IPS-NIHi7 (cell line): ENCODE data around the gene PRRT3.

Source experiments
- DNase-seq: peaks from one replicate; pipeline ENCODE4 v3.0.0; 2012; ENCODE audit warnings: mixed read lengths; ENCODE audit errors: extremely low spot score

Gene PRRT3

GRCh38 chr3:9951962-9952805 lies at the start of gene PRRT3:
Gene PRRT3, minus strand, starts transcription at chr3:9952408. Its CDS starts 2,293 bp downstream, at chr3:9950115.
- peak; percentile 70 for DNase-seq

DNA sequence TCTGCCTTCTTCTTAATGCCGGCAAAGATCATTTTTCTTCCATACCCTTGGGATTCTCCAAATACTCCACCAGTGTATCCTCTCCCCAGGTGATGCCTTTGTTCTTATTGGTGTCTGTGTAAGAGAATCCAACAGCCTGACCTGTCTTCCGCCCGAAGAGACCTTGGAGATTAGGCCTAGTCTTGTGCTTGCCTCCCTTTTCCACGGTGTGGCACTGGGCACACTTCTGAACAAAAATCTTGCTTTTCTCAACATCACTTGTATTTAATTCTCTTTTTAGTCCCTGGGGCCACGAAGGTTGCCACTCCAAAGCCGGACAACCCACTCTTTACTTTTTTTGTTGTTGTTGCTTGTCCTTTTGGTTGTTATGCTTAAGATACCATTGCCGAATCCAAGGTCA lies 48.5 kb upstream of the PRRT3 start:
- no peak for DNase-seq

GRCh38 chr3:9994086-9994844 lies 42.1 kb upstream of the PRRT3 start:
- no peak for DNase-seq

DNA sequence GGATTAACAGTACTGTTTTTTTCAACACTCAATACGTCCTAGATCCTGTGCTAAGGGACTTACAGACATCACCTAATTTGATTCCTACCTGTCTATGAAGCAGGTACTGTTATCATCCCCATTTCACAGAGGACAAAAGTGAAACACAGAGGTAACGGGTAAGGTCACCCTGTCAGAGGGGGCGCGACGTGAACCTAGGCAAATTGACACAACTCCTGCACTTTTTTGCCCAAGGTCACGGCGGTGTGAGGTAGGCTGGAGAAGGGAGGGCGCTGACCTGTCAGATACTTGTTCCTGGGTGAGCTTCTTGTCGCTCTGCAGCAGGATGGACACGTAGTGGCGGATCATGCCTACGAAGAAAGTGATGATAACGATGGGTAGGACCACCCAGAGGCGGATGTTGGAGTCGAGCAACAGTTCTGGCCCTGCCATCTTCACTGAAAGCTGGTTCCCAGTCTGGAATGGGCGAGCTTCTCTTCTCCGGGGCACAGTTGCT lies 34.1 kb upstream of the PRRT3 start:
- no peak for DNase-seq

DNA sequence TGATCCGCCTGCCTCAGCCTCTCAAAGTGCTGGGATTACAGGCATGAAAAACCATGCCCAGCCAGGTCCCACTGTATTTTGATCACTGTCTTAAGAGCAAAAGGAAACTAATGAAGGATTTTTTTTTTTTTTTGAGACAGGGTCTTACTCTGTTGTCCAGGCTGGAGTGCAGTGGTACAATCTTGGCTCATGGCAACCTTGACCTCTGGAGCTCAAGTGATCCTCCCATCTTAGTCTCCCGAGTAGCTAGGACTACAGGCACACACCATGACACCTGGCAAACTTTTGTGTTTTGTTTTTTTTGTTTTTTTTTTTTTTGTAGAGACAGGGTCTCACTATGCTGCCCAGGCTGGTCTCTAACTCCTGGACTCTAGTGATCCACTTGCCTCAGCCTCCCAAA lies 28.0 kb upstream of the PRRT3 start:
- DNase-seq = no peak

- no peak for DNase-seq
Measured at GRCh38 chr3:9978710-9979305, 26.6 kb upstream of the PRRT3 start.

DNA sequence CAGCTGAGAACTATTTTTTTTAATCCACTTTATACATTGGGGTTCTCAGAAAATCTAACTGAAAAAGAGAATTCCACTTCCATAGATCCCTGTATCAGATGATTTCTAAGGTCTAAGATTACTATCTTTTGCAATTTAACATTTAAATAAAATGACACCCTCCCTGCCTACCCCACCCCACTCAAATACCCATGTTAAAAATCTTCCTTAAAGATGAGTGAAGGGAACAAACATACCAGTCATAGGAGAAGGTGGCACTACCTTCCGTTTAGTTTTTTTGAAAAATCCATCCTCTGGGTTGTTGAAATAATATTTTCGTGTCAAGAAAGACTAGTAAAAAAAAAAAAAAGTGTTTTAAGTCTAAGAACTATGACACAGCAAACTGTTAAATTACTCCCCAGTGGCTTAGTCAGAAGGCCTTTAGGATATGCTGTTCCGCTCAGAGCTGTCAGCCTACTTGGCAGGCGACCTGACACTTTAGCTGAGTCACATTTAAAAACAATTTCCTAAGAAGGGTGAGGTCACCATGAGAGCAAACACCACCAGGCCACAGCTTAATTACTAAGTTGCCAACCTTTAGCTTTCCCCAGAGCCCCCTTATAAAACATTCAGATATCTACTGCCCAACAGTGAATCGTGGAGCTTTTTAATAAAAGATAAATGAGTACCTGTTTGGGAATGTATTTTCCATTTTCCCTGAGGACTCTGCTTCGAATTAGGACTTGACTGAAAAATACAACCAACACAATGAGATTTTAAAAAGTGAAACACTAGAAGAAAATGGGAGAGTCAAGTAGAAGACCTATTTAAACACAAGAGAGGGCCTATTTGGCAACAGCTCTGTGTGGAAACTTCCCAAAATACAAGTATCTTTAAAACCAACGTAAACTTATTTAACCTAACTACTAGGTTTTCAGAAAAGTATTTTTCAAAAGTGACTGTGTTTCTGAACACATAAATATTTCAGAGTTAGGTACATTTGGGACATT lies 24.8 kb upstream of the PRRT3 start:
- peak; percentile 22 for DNase-seq

GRCh38 chr3:9970020-9970652 lies 17.9 kb upstream of the PRRT3 start:
- DNase-seq = no peak

DNA sequence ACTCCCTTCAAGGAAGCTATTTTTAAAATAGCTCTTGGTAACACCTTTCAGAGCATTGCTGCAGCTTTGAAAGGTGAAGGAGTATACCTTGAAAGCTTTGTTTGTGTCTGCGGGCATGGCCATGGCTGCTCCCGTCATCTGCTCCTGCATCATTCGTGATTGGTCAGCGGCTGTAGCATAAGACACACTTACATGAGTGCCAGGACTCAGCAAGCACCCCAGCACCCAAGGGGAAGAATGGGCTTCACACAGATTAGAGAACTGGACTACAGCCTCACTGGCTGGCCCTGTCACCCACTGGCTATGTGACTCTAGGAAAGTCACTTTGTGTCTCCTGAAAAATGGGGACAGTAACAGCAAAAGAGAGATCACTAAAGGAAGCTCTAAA lies 17.4 kb upstream of the PRRT3 start:
- DNase-seq = no peak

GRCh38 chr3:9966841-9967240 lies 14.6 kb upstream of the PRRT3 start:
- DNase-seq = no peak

DNA sequence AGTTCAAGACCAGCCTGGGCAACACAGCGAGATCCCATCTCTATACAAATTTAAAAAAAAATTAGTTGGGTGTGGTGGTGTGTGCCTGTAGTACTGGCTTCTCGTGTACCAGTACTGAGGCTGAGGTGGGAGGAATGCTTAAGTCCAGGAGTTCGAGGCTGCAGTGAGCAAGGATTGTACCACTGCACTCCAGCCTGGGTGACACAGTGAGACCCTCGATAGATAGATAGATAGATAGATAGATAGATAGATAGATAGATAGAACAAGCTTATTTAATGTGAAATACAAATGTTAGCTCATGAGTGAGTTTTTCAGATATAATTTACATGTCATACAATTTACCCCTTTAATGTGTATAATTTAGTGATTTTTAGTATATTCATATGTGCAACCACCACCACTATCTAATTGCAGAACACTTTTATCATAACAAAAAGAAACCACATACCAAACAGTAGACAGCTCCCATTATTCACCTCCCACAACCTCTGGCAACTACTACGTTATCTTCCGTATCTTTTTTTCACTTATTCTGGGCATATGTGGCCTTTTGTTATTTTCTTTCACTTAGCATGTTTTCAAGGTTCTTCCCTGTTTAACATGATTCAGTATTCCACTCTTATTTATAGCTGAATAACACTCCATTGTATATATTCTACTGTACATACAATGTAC lies 13.1 kb upstream of the PRRT3 start:
- no peak for DNase-seq

DNA sequence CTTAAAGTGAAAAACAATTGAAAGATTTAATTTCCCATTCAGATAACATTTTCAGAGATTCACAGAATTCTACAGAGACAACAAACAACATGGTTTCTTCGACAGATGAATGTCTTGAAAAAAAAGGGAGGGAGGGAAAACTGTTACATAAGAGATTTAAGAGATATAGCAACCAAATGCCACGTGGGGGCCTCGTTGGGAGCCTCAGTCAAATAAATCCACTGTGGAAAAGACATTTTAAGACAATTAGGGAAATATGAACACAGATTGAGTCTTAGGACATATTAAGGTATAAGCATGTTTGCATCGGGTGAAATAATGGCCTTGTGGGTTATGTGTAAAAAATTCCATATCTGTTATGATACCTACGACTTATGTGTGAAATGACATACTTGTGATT lies 5.0 kb upstream of the PRRT3 start:
- DNase-seq = no peak

DNA sequence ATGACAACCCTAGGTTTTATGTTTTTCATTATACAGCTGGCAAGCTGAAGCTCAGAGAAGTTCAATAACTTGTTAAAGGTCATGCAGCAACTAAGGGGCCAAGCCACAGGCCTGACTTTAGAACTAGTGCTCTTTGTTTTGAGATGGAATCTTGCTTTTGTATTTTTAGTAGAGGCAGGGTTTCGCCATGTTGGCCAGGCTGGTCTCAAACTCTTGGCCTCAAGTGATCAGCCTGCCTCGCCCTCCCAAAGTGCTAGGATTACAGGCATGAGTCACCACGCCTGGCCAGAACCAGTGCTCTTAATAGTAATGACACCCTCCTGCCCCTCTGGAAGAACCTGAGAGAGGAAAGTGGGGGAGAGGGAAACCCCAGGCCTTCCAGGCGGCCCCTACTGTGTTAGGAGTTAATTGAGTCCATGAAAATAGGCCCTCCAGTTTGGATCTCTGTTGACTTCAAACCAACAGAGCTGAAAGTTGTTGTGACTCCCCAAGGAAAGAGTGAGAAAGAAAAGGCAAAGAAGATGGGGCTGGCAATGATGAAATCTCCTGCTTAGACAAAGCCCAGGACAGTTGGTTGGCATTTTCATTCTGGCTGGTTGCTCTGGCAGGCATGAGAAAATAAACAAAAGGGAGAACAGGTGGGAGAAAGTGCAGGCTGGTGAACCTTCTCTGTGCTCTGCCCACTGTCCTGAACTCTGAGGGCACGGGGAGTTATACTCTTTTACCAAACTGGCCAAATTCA lies 3.6 kb upstream of the PRRT3 start:
- DNase-seq = no peak

GRCh38 chr3:9955067-9955502 lies 2.9 kb upstream of the PRRT3 start:
- DNase-seq = peak; percentile 68

DNA sequence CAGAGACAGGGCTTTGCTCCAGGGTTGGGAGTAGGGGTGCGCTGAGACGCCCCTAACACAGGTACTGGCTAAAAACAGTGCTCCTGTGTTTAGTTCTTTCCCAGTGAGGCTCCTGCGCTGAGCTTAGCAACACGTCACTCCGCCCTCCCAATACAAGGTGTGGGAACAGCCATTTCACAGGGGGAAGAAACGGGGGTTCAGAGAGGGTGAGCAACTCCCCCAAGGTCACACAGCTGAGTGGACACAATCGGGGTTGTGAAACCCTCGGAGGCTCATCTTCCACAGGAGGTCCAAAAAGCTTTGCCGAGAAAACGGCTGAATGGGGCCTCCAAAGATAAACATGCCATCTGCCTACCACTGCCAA lies 628 bp downstream of the PRRT3 start:
- no peak for DNase-seq

DNA sequence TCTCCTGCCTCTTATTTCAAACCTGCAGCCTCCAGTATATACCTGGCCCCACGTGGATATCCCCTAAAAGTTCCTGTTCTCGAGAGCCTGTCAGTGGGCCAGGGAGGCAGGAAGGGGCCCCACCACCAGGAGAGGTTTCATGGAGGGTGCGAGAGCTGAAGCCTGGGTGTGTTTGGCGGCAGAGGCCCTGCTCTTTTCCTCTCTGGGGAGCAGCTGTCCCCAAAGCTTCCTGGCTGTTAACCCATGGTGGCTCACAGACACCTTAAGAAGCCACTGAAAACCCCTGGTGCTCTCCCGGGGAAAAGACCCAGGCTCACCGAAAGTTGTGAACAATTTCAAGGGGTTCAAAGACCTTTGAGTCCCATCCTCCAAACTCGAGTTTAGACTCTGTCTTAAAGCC lies 1.1 kb downstream of the PRRT3 start:
- DNase-seq = no peak

DNA sequence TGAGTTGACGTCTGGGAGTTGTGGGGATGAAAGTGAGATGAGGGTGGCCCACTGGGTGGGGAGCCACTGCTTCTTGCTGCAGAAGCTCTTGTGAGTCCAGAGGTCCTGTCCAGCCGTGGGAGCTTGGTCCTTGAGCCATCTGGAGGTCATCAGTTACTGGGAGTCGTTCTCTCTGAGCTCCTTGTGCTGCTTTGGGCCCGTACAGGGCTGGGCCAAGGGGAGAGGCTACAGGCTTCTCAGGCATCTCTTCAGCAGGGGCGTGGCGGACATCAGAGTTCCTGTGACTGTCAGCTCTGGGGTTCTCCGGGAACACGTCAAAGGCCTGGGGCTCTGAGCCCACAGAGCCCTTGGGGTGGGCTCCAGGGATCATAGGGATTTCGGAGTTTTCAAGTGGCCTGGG lies 2.6 kb downstream of the PRRT3 start:
- DNase-seq = no peak

DNA sequence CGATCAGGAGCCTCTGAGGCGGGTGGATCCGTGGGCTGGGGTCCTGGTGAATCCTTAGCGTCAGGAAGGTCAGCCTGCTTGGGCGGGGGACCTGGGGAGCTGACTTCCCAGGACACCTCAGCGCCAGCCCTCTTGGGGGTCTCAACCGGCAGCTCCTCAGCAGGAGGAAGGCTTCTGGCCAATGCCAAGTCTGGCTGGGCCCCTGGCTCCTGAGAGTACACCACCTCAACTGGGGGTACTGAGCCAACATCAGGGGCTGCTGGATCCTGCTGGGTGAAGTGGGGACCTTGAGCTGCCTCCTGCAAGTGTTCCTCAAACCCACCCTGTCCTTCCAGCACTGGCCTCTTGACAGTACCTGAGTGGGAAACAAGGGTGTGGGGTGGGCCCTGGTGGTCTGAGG lies 3.1 kb downstream of the PRRT3 start:
- DNase-seq = no peak

DNA sequence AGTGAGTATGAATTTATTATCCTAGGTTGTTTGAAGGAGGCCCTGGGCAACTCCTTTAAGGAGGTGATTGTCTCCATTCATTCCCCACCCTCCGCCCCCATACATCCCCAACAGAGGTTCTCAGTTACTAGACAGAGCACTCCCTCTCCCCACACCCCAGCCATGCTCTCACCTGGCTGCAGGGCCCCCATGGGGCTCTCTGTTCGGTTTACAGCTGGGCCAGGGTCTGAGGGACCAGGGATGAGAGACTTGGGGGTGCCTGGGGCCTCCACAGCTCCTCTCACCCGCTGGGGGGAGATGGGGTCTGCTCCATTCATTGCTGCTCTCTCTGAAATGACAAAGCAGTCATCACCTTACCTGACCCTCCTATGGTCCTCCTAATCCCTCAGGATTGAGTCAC lies 3.6 kb downstream of the PRRT3 start:
- DNase-seq = no peak
